ENCODE measurements around the gene TBX1.

Gene TBX1

GRCh38 chr22:19739911-19740449, 20.6 kb upstream of the TBX1 start:
- ATAC-seq, result no peak
- H3K27me3 Mint-ChIP-seq, result no peaks in the 10 kb centered on the region
- no peak overlapping the region for H3K27ac Mint-ChIP-seq

GRCh38 chr22:19740586-19740985, 20.0 kb upstream of the TBX1 start:
- no peak overlapping the region for H3K4me3 Mint-ChIP-seq
- no peaks in the 10 kb centered on the region for H3K9me3 Mint-ChIP-seq
- DNase-seq (no peak), ATAC-seq (no peak)
- no peak overlapping the region for H3K27ac Mint-ChIP-seq
- no peaks in the 10 kb centered on the region for H3K27me3 Mint-ChIP-seq
- no peaks in the 10 kb centered on the region for H3K36me3 Mint-ChIP-seq (ENCODE audit: low read depth)
- no peaks in the 10 kb centered on the region for H3K4me1 Mint-ChIP-seq

More at GRCh38 chr22:19739911-19740449, 20.6 kb upstream of the TBX1 start:
- Mint-ChIP-seq H3K9me3 (no peaks in the 10 kb centered on the region), H3K4me1 (no peaks in the 10 kb centered on the region), H3K36me3 (ENCODE audit: low read depth) (no peaks in the 10 kb centered on the region), H3K4me3 (no peak overlapping the region)
- no peak for DNase-seq

GRCh38 chr22:19741053-19741452, 19.5 kb upstream of the TBX1 start:
- DNase-seq, result no peak
- Mint-ChIP-seq H3K4me3 (no peak overlapping the region), H3K9me3 (no peaks in the 10 kb centered on the region), H3K27ac (no peak overlapping the region), H3K27me3 (no peaks in the 10 kb centered on the region), H3K4me1 (no peaks in the 10 kb centered on the region), H3K36me3 (ENCODE audit: low read depth) (no peaks in the 10 kb centered on the region)
- ATAC-seq, result no peak

- no peak for DNase-seq
- Mint-ChIP-seq H3K4me1 (no peaks in the 10 kb centered on the region), H3K27ac (no peak overlapping the region), H3K9me3 (no peaks in the 10 kb centered on the region), H3K4me3 (no peak overlapping the region), H3K36me3 (ENCODE audit: low read depth) (no peaks in the 10 kb centered on the region), H3K27me3 (no peaks in the 10 kb centered on the region)
- ATAC-seq, result no peak
Measured at GRCh38 chr22:19742160-19743066, 18.2 kb upstream of the TBX1 start.

- ATAC-seq (no peak), DNase-seq (no peak)
- no peak overlapping the region for H3K4me3 Mint-ChIP-seq
- no peaks in the 10 kb centered on the region for H3K9me3 Mint-ChIP-seq
- H3K27me3 Mint-ChIP-seq, result no peaks in the 10 kb centered on the region
- H3K27ac Mint-ChIP-seq, result no peak overlapping the region
- no peaks in the 10 kb centered on the region for H3K4me1 Mint-ChIP-seq
- H3K36me3 Mint-ChIP-seq (ENCODE audit: low read depth), result no peaks in the 10 kb centered on the region
Measured at GRCh38 chr22:19743081-19743480, 17.5 kb upstream of the TBX1 start.

GRCh38 chr22:19743651-19744050, 16.9 kb upstream of the TBX1 start:
- no peaks in the 10 kb centered on the region for H3K36me3 Mint-ChIP-seq (ENCODE audit: low read depth)
- H3K27ac Mint-ChIP-seq, result no peak overlapping the region
- no peaks in the 10 kb centered on the region for H3K27me3 Mint-ChIP-seq
- no peak for DNase-seq
- no peak overlapping the region for H3K4me3 Mint-ChIP-seq
- H3K4me1 Mint-ChIP-seq, result no peaks in the 10 kb centered on the region
- H3K9me3 Mint-ChIP-seq, result no peaks in the 10 kb centered on the region
- no peak for ATAC-seq

- ATAC-seq, result no peak
- no peak overlapping the region for H3K27ac Mint-ChIP-seq
- DNase-seq, result no peak
- no peaks in the 10 kb centered on the region for H3K36me3 Mint-ChIP-seq (ENCODE audit: low read depth)
- H3K4me1 Mint-ChIP-seq, result no peaks in the 10 kb centered on the region
- no peaks in the 10 kb centered on the region for H3K27me3 Mint-ChIP-seq
- H3K9me3 Mint-ChIP-seq, result no peaks in the 10 kb centered on the region
- H3K4me3 Mint-ChIP-seq, result no peak overlapping the region
Measured at GRCh38 chr22:19744350-19745006, 16.1 kb upstream of the TBX1 start.

GRCh38 chr22:19745155-19746101, 15.2 kb upstream of the TBX1 start:
- H3K4me1 Mint-ChIP-seq, result no peaks in the 10 kb centered on the region
- ATAC-seq, result no peak
- H3K27me3 Mint-ChIP-seq, result no peaks in the 10 kb centered on the region
- H3K36me3 Mint-ChIP-seq (ENCODE audit: low read depth), result no peaks in the 10 kb centered on the region
- H3K9me3 Mint-ChIP-seq, result no peaks in the 10 kb centered on the region
- H3K4me3 Mint-ChIP-seq, result no peak overlapping the region
- H3K27ac Mint-ChIP-seq, result no peak overlapping the region
- DNase-seq, result no peak

GRCh38 chr22:19746726-19747125, 13.9 kb upstream of the TBX1 start:
- Mint-ChIP-seq H3K4me3 (no peak overlapping the region), H3K4me1 (no peaks in the 10 kb centered on the region), H3K27me3 (no peaks in the 10 kb centered on the region), H3K9me3 (no peaks in the 10 kb centered on the region), H3K27ac (no peak overlapping the region), H3K36me3 (ENCODE audit: low read depth) (no peaks in the 10 kb centered on the region)
- no peak for ATAC-seq
- no peak for DNase-seq

- Mint-ChIP-seq H3K36me3 (ENCODE audit: low read depth) (no peaks in the 10 kb centered on the region), H3K27ac (no peak overlapping the region), H3K4me3 (no peak overlapping the region)
Measured at GRCh38 chr22:19747551-19747950, 13.0 kb upstream of the TBX1 start.

GRCh38 chr22:19748139-19748538, 12.4 kb upstream of the TBX1 start:
- H3K4me3 Mint-ChIP-seq, result no peak overlapping the region
- H3K9me3 Mint-ChIP-seq, result no peaks in the 10 kb centered on the region
- H3K4me1 Mint-ChIP-seq, result no peaks in the 10 kb centered on the region
- no peaks in the 10 kb centered on the region for H3K36me3 Mint-ChIP-seq (ENCODE audit: low read depth)
- ATAC-seq, result no peak
- no peak for DNase-seq
- peaks cover 2% of the 10 kb centered on the region for H3K27me3 Mint-ChIP-seq
- no peak overlapping the region for H3K27ac Mint-ChIP-seq

More at GRCh38 chr22:19747551-19747950, 13.0 kb upstream of the TBX1 start:
- no peaks in the 10 kb centered on the region for H3K9me3 Mint-ChIP-seq
- ATAC-seq, result no peak
- H3K27me3 Mint-ChIP-seq, result no peaks in the 10 kb centered on the region
- H3K4me1 Mint-ChIP-seq, result no peaks in the 10 kb centered on the region
- DNase-seq, result no peak

- peaks cover 12% of the 10 kb centered on the region for H3K27me3 Mint-ChIP-seq
- DNase-seq, result no peak
Measured at GRCh38 chr22:19748991-19749664, 11.4 kb upstream of the TBX1 start.

GRCh38 chr22:19749876-19750275, 10.7 kb upstream of the TBX1 start:
- Mint-ChIP-seq H3K4me3 (no peak overlapping the region), H3K27me3 (peaks cover 19% of the 10 kb centered on the region), H3K36me3 (ENCODE audit: low read depth) (no peaks in the 10 kb centered on the region), H3K9me3 (no peaks in the 10 kb centered on the region), H3K27ac (no peak overlapping the region), H3K4me1 (no peaks in the 10 kb centered on the region)
- DNase-seq (no peak), ATAC-seq (no peak)

More at GRCh38 chr22:19748991-19749664, 11.4 kb upstream of the TBX1 start:
- H3K4me3 Mint-ChIP-seq, result no peak overlapping the region
- no peaks in the 10 kb centered on the region for H3K4me1 Mint-ChIP-seq
- no peak overlapping the region for H3K27ac Mint-ChIP-seq
- no peaks in the 10 kb centered on the region for H3K36me3 Mint-ChIP-seq (ENCODE audit: low read depth)
- no peak for ATAC-seq
- no peaks in the 10 kb centered on the region for H3K9me3 Mint-ChIP-seq

All from activated naive CD8-positive, alpha-beta T cell treated with anti-CD3 and anti-CD28 coated beads, Interleukin-2, amount 50 U/mL, for 24 hours (primary cell).